ENCODE data around the gene LAMA2.
"Not testable (repeated sequence)": the region's sequence is repeated elsewhere in the genome, so short reads cannot be mapped to it uniquely, and the experiment has no call there.

LAMA2 gene

GRCh38 chr6:129124347-129124746 is 241.4 kb downstream of the LAMA2 start:
- DNase-seq (ENCODE audit: low spot score) = no peak

- no peak for DNase-seq (ENCODE audit: low spot score)
Measured at GRCh38 chr6:129130106-129130505, 247.2 kb downstream of the LAMA2 start.

GRCh38 chr6:129130959-129131681 is 248.2 kb downstream of the LAMA2 start:
- DNase-seq (ENCODE audit: low spot score) = no peak

GRCh38 chr6:129133770-129134192 is 250.8 kb downstream of the LAMA2 start:
- no peak for DNase-seq (ENCODE audit: low spot score)

GRCh38 chr6:129134535-129134934 is 251.6 kb downstream of the LAMA2 start:
- DNase-seq (ENCODE audit: low spot score) = no peak

GRCh38 chr6:129135451-129135850 is 252.5 kb downstream of the LAMA2 start:
- DNase-seq (ENCODE audit: low spot score) = no peak

GRCh38 chr6:129136751-129137150 is 253.8 kb downstream of the LAMA2 start:
- no peak for DNase-seq (ENCODE audit: low spot score)

GRCh38 chr6:129138739-129139405 is 255.9 kb downstream of the LAMA2 start:
- no peak for DNase-seq (ENCODE audit: low spot score)

- DNase-seq (ENCODE audit: low spot score) = no peak
Measured at GRCh38 chr6:129140526-129140925, 257.6 kb downstream of the LAMA2 start.

- DNase-seq (ENCODE audit: low spot score) = no peak
Measured at GRCh38 chr6:129141499-129141898, 258.6 kb downstream of the LAMA2 start.

GRCh38 chr6:129146902-129147301 is 264.0 kb downstream of the LAMA2 start:
- DNase-seq (ENCODE audit: low spot score) = no peak

GRCh38 chr6:129150507-129150906 is 267.6 kb downstream of the LAMA2 start:
- no peak for DNase-seq (ENCODE audit: low spot score)

GRCh38 chr6:129153257-129153656 is 270.3 kb downstream of the LAMA2 start:
- DNase-seq (ENCODE audit: low spot score) = no peak

- not testable (repeated sequence) for DNase-seq (ENCODE audit: low spot score)
Measured at GRCh38 chr6:129159242-129159641, 276.3 kb downstream of the LAMA2 start.

GRCh38 chr6:129162605-129163004 is 279.7 kb downstream of the LAMA2 start:
- no peak for DNase-seq (ENCODE audit: low spot score)

GRCh38 chr6:129163551-129163950 is 280.6 kb downstream of the LAMA2 start:
- no peak for DNase-seq (ENCODE audit: low spot score)

GRCh38 chr6:129164032-129164431 is 281.1 kb downstream of the LAMA2 start:
- DNase-seq (ENCODE audit: low spot score) = no peak

GRCh38 chr6:129172279-129172995 is 289.5 kb downstream of the LAMA2 start:
- DNase-seq (ENCODE audit: low spot score) = not testable (repeated sequence)

- no peak for DNase-seq (ENCODE audit: low spot score)
Measured at GRCh38 chr6:129175066-129175465, 292.1 kb downstream of the LAMA2 start.

GRCh38 chr6:129177801-129178200 is 294.9 kb downstream of the LAMA2 start:
- no peak for DNase-seq (ENCODE audit: low spot score)

- DNase-seq (ENCODE audit: low spot score) = no peak
Measured at GRCh38 chr6:129179283-129179682, 296.3 kb downstream of the LAMA2 start.

GRCh38 chr6:129181001-129181400 is 298.1 kb downstream of the LAMA2 start:
- no peak for DNase-seq (ENCODE audit: low spot score)

GRCh38 chr6:129183187-129183591 is 300.3 kb downstream of the LAMA2 start:
- no peak for DNase-seq (ENCODE audit: low spot score)

Data from putamen (tissue), 1 donor.